Measurements from ENCODE around the gene PAN3.

- TF ChIP-seq CTCF (IDR thresholded peaks at IDR 0.05; ENCODE audit: low read length) (no peak), EZH2 (IDR thresholded peaks at IDR 0.05; ENCODE audit: borderline replicate concordance, low read length) (no peak)
Observed at GRCh38 chr13:28131646-28132045, 6.7 kb upstream of the PAN3 start.

All from OCI-LY1 (cell line).